ENCODE results near the gene TMEM200A. TPM values are rescaled to one million over a fixed set of nuclear protein-coding genes. Genes with fewer than 3 reads are reported as not detected.

The TMEM200A gene
- total RNA-seq, 1 experiment from 2014 or later, result 0.40 TPM

DNA sequence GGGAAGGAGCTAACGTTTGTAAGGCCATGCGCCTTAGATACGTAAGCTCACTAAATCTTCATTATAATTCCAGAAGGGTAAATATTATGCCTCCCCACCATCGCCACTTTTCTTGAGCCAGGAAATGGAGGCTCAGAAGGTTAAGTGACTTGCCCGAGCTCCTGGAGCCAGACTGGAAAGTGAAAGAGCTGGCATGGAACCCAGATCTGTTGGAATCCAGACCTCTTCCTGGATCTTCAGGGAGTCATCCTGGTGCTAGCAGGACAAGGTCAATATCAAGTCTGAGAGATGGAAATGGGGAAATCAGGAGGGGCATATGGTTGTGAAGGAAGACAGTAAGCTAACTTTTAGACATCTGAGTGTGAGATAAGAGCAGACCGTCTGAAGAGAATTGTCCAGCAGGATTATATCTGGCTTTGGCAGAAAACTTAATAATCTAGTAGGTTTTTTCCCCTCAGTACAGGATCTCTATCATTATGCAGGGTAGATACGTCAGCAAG lies 6.2 kb downstream of the TMEM200A start:
- Histone ChIP-seq H3K36me3 (ENCODE audit: low read depth, low read length) (no peaks in the 10 kb centered on the region), H3K4me3 (ENCODE audit: low read length) (no peak overlapping the region), H3K9me2 (replicated peaks; ENCODE audit: low read length) (no peaks in the 10 kb centered on the region), H2AFZ (ENCODE audit: low read length) (no peak overlapping the region), H3K27me3 (ENCODE audit: low read length) (peaks cover 19% of the 10 kb centered on the region), H3K79me2 (ENCODE audit: low read length) (no peaks in the 10 kb centered on the region), H3K9me3 (ENCODE audit: low read length) (no peaks in the 10 kb centered on the region), H3K9ac (ENCODE audit: low read length) (no peak overlapping the region), H3K4me2 (ENCODE audit: low read length) (no peak overlapping the region), H3K27ac (ENCODE audit: low read length) (no peak overlapping the region), H3K4me1 (ENCODE audit: insufficient read depth, low read length) (no peaks in the 10 kb centered on the region), H4K20me1 (ENCODE audit: low read length) (no peaks in the 10 kb centered on the region), H3F3A (ENCODE audit: low read length, unreplicated experiment) (no peaks in the 10 kb centered on the region)
- CTCF ChIA-PET, result no interaction called here
- BruUV-seq (replicated peaks), result no TSS peak
- POLR2A ChIA-PET (ENCODE audit: unreplicated experiment), result no interaction called here
- DNase-seq (no peak), ATAC-seq (no peak)
- intact Hi-C loops (cut with micrococcal nuclease), result no loop called here
- TF ChIP-seq, protein P1, sequence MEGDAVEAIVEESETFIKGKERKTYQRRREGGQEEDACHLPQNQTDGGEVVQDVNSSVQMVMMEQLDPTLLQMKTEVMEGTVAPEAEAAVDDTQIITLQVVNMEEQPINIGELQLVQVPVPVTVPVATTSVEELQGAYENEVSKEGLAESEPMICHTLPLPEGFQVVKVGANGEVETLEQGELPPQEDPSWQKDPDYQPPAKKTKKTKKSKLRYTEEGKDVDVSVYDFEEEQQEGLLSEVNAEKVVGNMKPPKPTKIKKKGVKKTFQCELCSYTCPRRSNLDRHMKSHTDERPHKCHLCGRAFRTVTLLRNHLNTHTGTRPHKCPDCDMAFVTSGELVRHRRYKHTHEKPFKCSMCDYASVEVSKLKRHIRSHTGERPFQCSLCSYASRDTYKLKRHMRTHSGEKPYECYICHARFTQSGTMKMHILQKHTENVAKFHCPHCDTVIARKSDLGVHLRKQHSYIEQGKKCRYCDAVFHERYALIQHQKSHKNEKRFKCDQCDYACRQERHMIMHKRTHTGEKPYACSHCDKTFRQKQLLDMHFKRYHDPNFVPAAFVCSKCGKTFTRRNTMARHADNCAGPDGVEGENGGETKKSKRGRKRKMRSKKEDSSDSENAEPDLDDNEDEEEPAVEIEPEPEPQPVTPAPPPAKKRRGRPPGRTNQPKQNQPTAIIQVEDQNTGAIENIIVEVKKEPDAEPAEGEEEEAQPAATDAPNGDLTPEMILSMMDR (conservative IDR thresholded peaks at IDR 0.05; ENCODE audit: low read depth, low read length), result no peak
- TF ChIP-seq EZH2 (IDR thresholded peaks at IDR 0.05; ENCODE audit: low read length, unreplicated experiment) (no peak), EZH2phosphoT487 (IDR thresholded peaks at IDR 0.05; ENCODE audit: borderline replicate concordance, low read length) (no peak)

DNA sequence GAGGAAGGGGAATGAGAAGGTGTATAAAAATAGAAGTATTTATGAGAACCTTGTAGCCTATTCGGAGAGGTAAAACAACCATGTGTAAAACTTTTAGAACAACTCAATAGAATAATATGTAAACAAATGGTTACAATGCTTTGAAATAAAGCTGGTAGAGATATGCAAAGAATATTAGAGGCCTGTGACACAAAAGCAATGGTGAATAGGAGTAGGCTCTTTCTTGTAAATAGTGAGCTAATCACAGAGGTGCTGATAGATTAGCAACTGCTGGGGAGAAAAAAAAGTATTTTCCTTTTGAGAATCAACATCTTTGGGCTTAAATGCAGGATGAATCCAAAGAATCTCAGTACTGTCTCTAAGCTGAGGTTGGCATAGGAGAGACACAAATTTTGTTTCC lies 7.0 kb downstream of the TMEM200A start:
- H3K27me3 ChIP-seq (ENCODE audit: low read length), result peaks cover 11% of the 10 kb centered on the region
- H3K9me2 ChIP-seq (replicated peaks; ENCODE audit: low read length), result no peaks in the 10 kb centered on the region
- H3K9ac ChIP-seq (ENCODE audit: low read length), result no peak overlapping the region
- H3K9me3 ChIP-seq (ENCODE audit: low read length), result no peaks in the 10 kb centered on the region
- no peaks in the 10 kb centered on the region for H3K79me2 ChIP-seq (ENCODE audit: low read length)
- ATAC-seq, result no peak
- intact Hi-C loops (cut with micrococcal nuclease), result no loop called here
- no peak overlapping the region for H3K27ac ChIP-seq (ENCODE audit: low read length)
- no peaks in the 10 kb centered on the region for H3K36me3 ChIP-seq (ENCODE audit: low read depth, low read length)
- DNase-seq, result no peak
- POLR2A ChIA-PET (ENCODE audit: unreplicated experiment), result no interaction called here
- no peak for TF ChIP-seq EZH2phosphoT487 (IDR thresholded peaks at IDR 0.05; ENCODE audit: borderline replicate concordance, low read length)
- TF ChIP-seq, protein P1 (conservative IDR thresholded peaks at IDR 0.05; ENCODE audit: low read depth, low read length), result no peak
- no peak for TF ChIP-seq EZH2 (IDR thresholded peaks at IDR 0.05; ENCODE audit: low read length, unreplicated experiment)
- CTCF ChIA-PET, result no interaction called here
- no peaks in the 10 kb centered on the region for H3F3A ChIP-seq (ENCODE audit: low read length, unreplicated experiment)
- no TSS peak for BruUV-seq (replicated peaks)
- H3K4me3 ChIP-seq (ENCODE audit: low read length), result no peak overlapping the region
- H3K4me2 ChIP-seq (ENCODE audit: low read length), result no peak overlapping the region
- H3K4me1 ChIP-seq (ENCODE audit: insufficient read depth, low read length), result no peaks in the 10 kb centered on the region
- H2AFZ ChIP-seq (ENCODE audit: low read length), result no peak overlapping the region
- H4K20me1 ChIP-seq (ENCODE audit: low read length), result no peaks in the 10 kb centered on the region

DNA sequence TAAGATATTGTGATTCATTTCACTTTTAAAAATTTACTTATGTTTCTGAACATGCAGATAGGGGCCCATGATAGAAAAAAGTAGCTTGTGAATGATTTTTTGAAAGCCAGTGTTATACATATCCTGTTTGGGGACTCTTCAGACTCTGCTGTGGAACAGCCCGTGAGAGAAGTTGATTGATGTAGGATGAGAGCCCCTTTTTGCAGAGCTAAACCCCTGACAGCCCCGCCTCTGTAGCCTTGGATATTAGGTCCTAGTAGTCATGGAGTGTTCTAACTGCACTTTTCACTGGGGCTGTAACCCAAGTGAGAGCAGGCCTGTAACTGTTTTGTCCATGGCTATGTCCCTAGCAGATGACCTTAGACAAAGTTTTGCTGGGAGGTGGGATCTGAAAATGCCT lies 8.2 kb downstream of the TMEM200A start:
- Histone ChIP-seq H3K27ac (ENCODE audit: low read length) (no peak overlapping the region), H3K27me3 (ENCODE audit: low read length) (no peaks in the 10 kb centered on the region), H3K79me2 (ENCODE audit: low read length) (no peaks in the 10 kb centered on the region), H3F3A (ENCODE audit: low read length, unreplicated experiment) (no peaks in the 10 kb centered on the region), H3K9me3 (ENCODE audit: low read length) (no peaks in the 10 kb centered on the region), H3K4me3 (ENCODE audit: low read length) (no peak overlapping the region), H4K20me1 (ENCODE audit: low read length) (no peaks in the 10 kb centered on the region), H3K4me1 (ENCODE audit: insufficient read depth, low read length) (no peaks in the 10 kb centered on the region), H3K4me2 (ENCODE audit: low read length) (no peak overlapping the region), H3K9me2 (replicated peaks; ENCODE audit: low read length) (no peaks in the 10 kb centered on the region), H3K36me3 (ENCODE audit: low read depth, low read length) (no peaks in the 10 kb centered on the region), H2AFZ (ENCODE audit: low read length) (no peak overlapping the region), H3K9ac (ENCODE audit: low read length) (no peak overlapping the region)
- BruUV-seq (replicated peaks), result no TSS peak
- TF ChIP-seq EZH2 (IDR thresholded peaks at IDR 0.05; ENCODE audit: low read length, unreplicated experiment) (no peak), EZH2phosphoT487 (IDR thresholded peaks at IDR 0.05; ENCODE audit: borderline replicate concordance, low read length) (no peak)
- TF ChIP-seq, protein P1 (conservative IDR thresholded peaks at IDR 0.05; ENCODE audit: low read depth, low read length), result no peak
- POLR2A ChIA-PET (ENCODE audit: unreplicated experiment), result no interaction called here
- CTCF ChIA-PET, result no interaction called here
- ATAC-seq (no peak), DNase-seq (no peak)
- intact Hi-C loops (cut with micrococcal nuclease), result no loop called here
